GM19397 (cell line): ENCODE data around the gene KLHL40.

Experiments
- ATAC-seq: cut with Tn5 transposase; IDR thresholded peaks from one replicate; pipeline ENCODE4 v1.9.1; 2021; ENCODE audit warnings: mild to moderate bottlenecking, moderate library complexity; ENCODE audit not compliant: unreplicated experiment

The KLHL40 gene

GRCh38 chr3:42702066-42702951 lies 17.0 kb downstream of the KLHL40 start, which contains the start of gene HHATL:
HHATL (minus strand) TSS chr3:42702798; CDS start chr3:42700826, 1,972 bp downstream.
- ATAC-seq = no peak

GRCh38 chr3:42702982-42703694 lies 17.8 kb downstream of the KLHL40 start:
- ATAC-seq = no peak

- ATAC-seq = no peak
These were observed 18.3 kb downstream of the KLHL40 start for GRCh38 chr3:42703695-42704025.

DNA sequence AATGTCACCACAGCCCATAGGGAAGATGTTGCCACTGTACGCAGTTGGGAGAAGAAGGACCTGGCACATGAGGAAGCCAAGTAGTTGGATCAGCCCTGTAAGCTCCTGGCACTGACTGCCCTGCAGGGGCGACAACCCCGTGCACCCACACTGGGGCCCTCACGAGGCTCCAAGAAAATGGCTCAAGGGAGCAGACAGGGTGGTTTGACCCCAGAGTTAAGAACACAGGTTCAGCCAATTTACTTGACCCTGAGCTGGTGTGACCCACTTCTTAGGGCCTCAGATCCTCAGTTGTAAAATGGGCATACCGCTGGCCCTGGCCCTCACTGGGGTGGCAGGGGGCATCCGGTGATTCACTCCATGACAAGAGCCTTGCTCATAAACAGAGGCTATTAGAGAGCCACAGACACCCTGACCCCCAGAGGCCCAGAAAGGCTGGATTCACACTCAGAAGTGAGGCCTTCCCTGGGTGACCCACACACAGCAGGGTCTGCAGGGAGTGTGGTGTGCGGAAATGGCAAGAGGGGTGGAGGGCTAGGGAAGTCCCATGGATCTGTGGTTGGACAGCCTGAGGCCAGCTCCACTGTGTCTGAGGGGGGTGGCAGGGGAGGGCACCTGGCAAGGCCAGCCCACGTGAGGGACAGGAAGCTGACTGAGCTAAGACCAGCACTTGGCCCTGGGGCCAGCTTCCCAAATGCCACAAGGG lies 19.0 kb downstream of the KLHL40 start:
- no peak for ATAC-seq

GRCh38 chr3:42705058-42705767 lies 19.9 kb downstream of the KLHL40 start:
- ATAC-seq = no peak

- no peak for ATAC-seq
These were observed 20.7 kb downstream of the KLHL40 start for GRCh38 chr3:42705962-42706585.

- ATAC-seq = no peak
These were observed 21.6 kb downstream of the KLHL40 start for GRCh38 chr3:42706721-42707619.

DNA sequence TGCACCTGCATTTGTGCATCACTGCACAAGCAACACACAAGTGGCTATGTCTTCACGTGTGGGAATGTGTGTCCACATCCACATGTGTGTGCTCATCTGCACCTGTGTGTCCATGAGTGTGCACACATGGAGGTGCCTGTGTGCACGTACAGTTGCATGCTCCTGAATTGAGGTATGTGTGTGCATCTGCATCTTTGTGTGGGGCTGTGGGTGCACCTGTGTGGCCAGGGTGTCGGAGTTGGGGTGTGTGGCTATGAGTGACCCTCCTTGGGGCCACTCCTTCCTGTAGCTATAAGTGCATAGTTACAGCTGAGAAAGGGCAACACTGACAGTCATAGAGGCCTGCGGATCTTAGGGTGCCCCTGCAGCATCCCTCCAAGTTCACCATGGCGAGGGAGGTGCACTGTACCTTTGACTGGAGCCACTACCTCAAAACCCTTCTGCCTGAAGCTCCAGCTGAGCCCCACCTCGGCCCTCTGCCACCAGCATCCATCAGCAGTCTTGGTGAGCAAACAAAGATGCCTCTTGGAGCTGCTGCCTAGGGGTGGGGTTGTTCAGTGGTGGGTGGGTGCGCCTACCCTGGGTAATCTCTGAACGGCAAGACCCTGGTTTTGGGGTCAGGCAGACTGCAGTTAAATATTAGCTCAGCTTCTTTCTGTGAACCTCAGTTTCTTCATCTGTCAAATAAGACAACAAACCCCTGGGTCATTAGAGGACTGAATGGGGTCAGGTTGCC lies 22.5 kb downstream of the KLHL40 start:
- ATAC-seq = no peak

DNA sequence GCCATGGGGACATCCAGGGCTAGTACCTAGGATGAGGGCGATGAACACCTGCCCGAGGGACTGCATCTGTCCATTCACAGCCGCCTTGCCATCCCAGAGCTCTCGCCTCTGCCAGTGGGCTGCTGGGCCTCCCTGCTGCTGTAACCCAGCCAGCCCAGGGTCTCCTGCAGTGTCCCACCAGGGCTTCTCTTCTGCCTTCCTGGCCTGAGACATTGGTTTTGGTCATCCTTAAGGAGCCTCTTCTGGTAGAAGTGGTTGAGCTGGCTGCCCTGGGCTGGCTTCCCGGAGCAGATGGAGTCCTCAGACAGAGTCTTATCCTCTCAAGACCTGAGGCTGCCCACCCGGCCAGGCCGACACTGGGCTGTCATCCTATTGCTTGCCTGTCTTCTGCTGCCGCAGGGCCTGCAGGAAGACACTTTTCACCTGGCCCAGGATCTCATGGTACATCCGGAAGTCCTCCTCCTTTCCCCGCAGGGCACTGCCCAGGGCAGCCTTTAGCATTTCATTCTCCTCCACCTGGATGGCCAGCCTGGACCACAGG lies 23.3 kb downstream of the KLHL40 start:
- no peak for ATAC-seq

DNA sequence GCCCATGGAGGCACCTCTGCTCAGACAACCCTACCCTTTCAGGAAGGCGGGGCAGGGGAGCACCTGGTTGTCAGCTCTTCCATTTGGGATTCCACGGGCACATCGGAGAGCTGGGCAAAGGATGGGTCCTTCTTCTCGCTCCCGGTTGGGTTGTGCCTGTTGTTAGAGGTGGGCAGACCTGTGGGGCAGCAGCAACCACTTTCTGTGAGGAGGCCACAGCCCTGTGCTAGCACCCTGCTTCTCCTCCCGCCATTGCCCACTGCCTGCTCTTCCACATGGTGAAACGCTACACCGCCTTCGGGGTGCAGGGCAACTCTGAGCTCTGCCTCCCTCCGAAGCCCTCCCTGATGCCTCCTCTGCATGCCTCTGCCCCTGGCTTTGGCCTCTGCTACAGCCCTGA lies 24.3 kb downstream of the KLHL40 start:
- ATAC-seq = no peak

- ATAC-seq = no peak
These were observed 25.1 kb downstream of the KLHL40 start for GRCh38 chr3:42710323-42711021.

DNA sequence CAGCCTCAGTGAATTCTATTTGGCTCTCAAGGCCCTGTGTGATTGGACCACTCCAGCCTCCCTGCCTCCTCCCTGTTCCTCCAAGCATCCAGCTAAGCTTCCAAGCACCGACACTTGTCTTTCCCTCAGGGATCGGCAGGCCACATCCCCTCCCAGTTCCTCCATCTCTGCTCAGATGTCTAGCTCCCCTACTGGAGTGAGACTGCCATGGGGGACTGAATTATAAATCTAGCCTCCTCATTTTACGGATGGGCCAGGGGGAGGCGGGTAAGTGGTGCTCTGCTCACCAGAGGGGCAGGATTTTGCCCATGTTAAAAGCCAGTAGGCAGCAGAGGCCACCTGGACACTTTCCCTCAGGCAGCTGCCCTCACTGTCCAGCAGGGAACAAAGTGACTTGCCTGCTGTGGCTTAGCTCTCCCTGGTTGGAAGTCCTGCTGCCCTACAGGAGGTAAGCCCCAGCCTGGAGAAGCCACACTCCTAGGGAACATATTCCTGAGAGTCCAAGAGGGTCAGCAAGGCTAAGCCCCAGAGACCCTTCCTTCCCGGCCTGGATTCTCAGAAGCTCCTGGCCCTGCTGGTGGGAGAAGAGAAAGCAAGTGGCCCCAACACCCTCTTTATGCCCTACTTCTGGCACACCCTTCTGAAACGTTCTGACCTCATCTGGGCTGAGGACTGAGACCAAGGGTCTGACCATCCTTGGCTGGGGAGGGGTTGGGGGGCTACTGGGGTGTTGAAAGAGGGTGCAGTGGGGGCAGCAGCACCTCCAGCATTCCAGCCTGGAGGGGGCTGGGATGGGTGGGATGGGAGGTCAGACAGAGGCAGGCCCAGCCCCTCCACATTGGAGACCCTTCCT lies 26.4 kb downstream of the KLHL40 start:
- ATAC-seq = no peak

DNA sequence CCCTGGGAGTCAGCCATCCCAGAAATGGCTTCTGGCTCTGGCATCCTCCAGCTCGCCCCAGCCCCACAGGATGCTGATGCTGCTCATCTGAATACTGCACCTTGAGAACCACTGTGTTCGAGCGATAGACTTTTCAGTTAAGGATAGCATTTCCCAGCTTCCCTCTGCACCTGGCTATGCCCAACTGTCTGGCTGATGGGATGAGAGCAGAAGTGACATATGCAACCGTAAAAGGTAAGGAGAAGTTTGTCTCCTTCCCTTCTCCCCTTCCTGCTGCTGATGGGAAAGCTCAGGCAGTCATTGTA lies 27.0 kb downstream of the KLHL40 start:
- ATAC-seq = no peak

DNA sequence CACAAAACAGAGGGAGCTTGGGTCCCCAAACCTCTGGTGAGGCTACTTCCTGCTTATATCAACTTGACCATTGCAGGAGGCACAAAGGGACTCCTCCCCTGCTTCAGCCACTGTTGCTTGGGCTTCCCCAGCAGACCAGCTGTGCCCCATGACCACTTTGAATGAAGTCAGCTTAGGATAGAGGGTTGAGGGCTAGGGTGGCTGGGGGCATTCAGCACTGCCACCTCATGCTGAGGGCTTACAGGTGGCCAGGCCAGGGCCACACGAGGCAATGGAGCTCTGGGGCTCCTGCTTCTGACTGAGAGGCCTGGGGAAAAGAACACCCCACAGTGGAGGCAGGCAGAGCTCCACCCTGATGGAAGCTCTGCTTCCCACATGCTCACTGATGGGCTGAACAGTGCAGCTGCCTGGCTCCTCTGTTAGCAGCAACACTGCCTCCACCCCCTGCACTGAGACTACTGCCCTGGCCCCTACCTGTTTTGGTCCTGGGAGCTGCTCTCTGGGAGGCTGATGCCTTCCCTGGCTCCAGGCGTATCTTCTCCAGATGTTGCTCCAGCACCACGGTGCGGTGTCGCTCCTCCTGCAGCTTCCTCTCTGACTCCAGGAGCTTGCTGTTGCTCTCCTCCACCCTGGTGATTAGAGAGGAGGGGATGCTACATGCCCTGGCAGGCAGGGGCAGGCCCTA lies 27.5 kb downstream of the KLHL40 start:
- ATAC-seq = no peak

GRCh38 chr3:42713747-42714146 lies 28.4 kb downstream of the KLHL40 start:
- ATAC-seq = no peak

DNA sequence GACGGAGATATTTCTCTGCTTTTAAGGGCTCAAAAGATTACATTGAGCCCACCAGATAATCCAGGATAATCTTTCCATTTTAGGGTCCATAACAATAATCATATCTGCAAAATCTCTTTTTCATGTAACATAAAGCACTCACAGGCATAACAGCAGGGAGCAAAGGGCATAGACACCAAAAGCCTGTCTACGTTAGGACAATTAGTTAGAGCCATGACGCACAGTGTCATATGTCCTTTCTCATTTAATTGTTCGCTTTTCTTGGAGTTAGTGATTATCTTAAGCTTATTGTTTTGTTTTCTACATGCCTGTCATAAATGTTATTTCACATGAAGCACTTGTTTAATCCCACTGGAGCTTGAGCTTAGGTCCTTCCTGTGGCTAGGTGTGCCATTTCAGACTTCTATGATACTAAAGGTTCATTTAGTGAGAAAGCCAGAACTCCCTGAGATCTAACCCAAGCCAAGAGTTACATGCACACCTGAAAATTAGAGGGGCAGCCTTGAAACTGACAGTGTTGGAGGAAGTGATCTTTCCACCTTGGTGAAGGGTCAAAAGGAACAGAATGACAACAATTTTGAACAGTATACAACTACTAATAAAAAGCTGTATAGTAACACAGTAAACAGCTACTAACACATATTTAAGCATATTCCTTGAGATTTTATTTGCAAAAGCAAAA lies 29.0 kb downstream of the KLHL40 start:
- no peak for ATAC-seq
